ENCODE results near the gene PFKFB2.

The PFKFB2 gene

GRCh38 chr1:207052911-207053769 lies at the start of gene PFKFB2:
TSS of gene PFKFB2 (plus strand) at chr1:207053275. CDS start at chr1:207054718, 1,443 bp downstream.
- peak; percentile 96 for DNase-seq (ENCODE audit: low read depth)

- DNase-seq (ENCODE audit: low read depth), result peak; percentile 79
Observed at GRCh38 chr1:207004931-207005830, 47.9 kb upstream of the PFKFB2 start.

DNA sequence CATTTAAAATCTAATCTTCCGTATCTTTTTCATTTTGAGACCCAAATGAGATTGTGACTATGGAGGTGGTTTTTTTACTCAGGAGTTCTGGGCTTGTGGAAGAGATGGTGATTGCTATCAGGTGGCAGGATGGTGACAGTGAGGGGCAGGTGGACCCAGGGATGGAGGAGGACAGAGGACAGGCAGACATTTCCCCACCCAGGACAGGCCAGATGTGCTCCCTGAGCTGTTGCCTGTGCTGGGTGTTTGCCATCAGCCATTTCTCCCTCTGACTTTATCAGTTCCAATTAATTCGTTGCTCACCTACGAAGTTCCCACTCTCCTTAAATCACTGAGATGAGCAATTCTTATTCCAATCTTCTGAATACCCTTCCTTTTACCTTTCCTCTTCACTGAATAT lies 47.0 kb upstream of the PFKFB2 start:
- no peak for DNase-seq (ENCODE audit: low read depth)

GRCh38 chr1:207006914-207007313 lies 46.2 kb upstream of the PFKFB2 start:
- no peak for DNase-seq (ENCODE audit: low read depth)

DNA sequence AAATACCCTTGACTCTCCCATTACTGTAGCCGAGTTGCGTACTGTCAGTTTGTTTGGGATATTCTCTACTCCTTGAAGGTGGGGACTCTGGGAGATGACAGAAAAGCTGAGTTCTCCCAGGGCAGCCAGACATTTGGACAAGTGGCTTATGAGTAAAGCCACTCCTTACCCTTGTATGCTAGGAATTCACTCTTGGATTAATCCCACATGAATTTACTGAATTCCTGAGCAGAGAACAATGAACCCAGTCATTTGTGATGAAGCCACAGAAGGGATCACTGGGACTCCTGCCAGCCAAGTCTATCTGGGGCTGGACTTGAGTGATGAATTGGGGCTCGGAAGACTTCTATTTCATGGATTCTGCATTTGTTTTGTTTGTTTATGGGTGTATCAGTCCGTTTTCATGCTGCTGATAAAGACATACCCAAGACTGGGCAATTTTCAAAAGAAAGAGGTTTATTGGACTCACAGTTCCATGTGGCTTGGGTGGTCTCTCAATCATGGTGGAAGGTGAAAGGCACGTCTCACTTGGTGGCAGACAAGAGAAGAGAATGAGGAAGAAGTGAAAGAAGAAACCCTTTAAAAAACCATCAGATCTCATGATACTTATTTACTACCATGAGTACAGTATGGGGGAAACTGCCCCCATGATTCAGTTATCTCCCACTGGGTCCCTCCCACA lies 45.6 kb upstream of the PFKFB2 start:
- DNase-seq (ENCODE audit: low read depth), result peak; percentile 93

GRCh38 chr1:207009182-207009850 lies 43.8 kb upstream of the PFKFB2 start:
- no peak for DNase-seq (ENCODE audit: low read depth)

DNA sequence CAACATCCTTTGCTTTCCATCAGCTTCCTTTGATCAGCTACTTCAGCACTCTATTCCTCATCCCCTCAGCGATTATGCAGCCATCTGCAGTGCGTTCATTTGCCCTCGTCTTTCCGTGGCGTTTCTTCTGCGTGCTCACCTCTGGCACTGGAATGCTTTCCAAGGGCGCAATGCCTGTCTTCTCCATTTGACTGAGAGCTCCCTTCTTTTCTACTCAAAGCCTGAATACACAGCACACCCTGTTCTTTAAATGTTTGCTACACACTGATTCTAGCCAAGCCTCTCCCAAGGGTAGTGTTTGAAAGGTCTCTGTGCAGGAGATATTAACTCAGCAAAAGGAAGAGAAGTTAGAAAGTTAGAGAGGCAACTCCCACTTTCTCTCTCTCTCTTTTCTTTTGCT lies 43.1 kb upstream of the PFKFB2 start:
- no peak for DNase-seq (ENCODE audit: low read depth)

DNA sequence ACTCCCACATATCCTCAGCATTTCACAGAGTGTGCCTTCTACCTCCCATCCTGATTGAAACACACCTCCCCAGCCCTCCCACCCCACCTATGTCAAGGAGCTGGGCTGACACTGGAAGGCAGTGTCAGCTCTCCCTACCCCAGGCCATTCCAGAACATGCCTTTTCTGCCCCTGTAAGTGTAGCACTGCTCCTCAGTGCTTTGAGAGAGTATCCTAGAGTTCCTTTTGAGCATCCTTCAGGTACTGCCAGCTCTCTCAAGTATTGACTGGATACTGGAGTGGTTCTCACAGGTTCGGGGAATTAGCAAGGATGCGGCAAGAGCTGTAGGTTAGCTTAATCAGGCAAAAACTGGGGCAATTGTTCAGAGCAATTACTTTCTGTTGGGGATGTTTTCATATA lies 42.3 kb upstream of the PFKFB2 start:
- no peak for DNase-seq (ENCODE audit: low read depth)

DNA sequence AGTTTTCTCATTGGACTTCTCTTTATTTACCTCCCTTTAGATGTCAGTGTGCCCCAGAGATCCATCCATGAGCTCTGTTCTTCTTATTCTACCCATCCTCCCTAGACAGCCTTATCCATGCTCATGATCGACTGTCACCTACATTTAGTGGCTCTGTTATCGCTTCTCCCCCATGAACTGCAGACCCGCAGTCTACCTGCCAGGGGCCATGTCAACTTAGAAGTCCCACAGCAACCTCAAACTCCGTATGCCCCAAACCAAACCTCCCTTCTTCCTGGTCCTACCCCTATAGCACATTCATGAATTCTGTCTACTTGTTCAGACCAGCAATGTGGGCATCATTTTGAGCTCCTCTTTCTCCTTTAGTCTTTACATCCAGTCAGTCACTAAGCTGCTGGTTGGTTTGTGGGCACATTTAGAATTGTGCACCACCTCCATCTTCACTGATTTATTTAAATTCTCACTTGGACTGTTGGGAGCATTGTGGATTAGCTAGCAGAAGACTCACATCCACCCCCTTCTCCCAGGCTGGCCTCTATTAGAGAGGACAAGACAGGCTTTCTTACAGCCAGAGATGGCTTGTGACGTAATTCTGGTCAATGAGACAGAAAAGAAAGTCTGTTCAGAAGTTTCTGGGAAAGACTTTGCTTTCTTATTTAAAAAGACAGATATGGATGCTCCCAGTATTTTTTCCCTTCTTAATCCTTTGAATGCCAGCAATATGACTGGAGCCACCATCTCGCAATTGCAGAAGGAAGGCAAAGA lies 39.6 kb upstream of the PFKFB2 start:
- DNase-seq (ENCODE audit: low read depth), result no peak

DNA sequence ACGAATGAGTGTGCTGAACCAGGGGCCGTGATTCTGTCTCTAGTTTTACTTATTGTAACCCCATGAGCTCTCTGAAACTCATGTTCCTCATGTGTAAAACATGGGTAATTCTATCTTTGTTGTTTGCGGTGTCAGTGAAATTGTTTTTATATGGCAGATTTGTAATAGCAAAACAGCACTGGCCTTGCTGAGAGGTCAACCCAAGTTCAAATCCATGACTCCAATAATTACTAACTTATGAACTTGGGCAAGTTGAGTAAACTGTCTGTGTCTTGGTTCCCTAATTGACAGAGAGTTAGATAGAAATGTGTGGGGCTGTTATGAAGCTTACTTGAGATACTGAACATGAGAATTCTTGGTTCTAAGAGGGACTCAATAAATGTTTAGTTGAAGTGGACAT lies 38.3 kb upstream of the PFKFB2 start:
- no peak for DNase-seq (ENCODE audit: low read depth)

- no peak for DNase-seq (ENCODE audit: low read depth)
Observed at GRCh38 chr1:207015791-207016190, 37.3 kb upstream of the PFKFB2 start.

DNA sequence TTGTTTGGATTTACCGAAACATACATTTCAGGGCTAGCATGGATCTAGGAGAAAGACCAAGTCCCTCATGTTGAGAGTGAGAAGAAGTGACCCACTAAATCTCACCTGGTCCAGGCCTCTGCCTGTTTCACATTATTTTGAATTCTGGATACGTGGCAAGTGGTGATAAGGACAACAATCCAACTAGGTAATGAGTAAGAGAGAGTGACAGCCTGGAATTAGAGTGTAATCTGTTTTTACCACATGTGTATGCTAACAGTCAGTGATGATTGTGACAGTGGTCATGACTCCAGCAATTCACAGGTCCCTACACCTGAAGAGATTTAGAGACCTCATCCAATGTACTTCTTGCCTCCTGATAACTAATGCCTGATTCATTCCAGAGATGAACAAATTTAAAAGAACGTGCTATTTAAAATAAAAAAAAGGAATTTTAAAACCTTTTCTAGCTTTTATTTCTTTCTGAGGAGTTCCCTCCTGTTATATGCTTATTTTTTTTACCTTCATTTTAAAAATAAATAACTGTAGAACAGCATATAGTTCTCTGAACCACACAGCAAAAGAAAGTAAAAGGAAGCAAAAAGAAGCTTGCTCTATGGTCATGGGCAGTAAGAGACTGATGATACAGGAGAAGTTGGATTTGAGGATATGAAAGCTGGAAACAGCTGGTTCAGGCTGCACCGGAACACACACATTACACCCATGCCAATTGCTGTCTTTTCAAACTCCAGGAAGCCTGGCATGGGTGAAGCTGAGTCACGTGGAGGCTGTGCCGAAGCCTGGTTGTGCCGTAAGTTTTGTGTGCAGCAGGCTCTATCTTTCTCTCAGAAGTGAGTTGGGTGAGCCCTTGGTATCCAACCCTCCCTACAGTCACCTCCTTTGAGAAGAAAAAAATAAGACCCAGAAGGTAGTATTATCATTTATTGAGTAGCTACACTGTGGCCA lies 35.2 kb upstream of the PFKFB2 start:
- no peak for DNase-seq (ENCODE audit: low read depth)

DNA sequence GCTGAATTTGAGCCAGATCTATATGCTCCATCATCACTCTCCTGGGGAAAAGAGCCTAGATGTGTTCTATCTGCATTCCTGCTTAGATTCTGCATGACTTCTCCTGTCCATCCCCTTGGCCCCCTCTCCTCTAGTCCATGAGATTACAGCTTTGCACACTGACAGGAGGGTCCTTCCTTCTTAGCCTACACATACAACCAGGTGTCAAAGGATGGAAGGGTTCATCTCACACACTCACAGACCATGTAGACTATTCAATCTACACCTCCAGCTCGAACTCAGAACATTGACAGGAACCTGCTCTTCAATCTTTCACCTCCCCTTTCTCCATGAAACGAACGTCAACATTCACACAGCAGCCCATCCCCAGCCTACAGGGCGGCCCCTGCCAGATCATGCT lies 34.4 kb upstream of the PFKFB2 start:
- DNase-seq (ENCODE audit: low read depth), result no peak

GRCh38 chr1:207019161-207019560 lies 33.9 kb upstream of the PFKFB2 start:
- no peak for DNase-seq (ENCODE audit: low read depth)

GRCh38 chr1:207019661-207020060 lies 33.4 kb upstream of the PFKFB2 start:
- no peak for DNase-seq (ENCODE audit: low read depth)

DNA sequence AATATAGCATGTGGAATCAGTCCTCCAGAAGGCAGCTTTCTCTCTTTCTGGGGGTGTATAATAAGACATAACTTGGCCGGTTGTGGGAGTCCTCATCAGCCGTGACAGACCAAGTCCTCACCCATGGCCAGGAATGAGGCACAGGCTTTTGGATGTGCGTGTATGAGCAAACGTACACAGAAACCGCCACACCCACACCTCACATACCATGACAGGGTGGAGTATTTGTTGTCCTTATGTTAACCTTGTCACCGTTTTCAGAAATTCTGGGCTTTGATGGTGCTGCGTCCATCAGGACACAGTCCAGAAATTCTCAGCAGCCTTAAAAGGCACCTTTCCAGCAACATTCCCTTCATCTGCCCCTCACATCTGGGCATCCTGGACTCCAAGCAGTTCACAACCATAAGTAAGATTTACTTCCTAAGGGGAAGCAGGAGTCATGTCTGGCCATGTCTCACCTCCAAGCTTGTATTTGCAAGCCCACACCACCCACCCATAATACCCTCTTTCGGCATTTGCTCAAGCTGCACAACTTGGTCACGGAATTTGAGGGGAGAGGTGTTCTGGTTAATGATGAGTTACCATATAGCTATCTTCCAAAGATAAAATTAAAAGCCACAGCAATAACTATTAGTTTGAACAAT lies 32.9 kb upstream of the PFKFB2 start:
- DNase-seq (ENCODE audit: low read depth), result no peak

GRCh38 chr1:207020709-207021107 lies 32.4 kb upstream of the PFKFB2 start:
- DNase-seq (ENCODE audit: low read depth), result no peak

GRCh38 chr1:207021139-207021861 lies 31.8 kb upstream of the PFKFB2 start:
- no peak for DNase-seq (ENCODE audit: low read depth)

Measured in amniotic epithelial cell (primary cell).